ENCODE results near the gene AURKAIP1.

AURKAIP1 gene

DNA sequence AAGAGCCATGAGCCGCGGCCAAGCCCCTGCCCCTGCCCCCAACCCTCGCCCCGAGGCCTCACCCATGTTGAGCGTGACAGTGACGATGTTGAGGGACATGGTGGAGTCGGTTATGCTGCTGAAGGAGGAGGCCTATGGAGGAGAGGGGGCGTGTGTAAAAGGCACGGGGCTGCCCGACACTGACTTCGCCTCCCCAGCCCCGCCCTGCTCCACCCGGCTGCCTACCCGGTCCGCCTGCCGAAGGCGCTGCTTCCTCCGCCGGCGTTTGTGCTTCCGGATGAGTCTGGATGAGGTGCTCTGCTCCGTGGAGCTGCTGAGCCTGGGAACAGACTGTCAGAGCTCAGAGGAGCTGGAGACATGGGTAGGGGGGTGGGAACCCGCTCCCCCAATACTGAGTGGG is 34.8 kb downstream of the AURKAIP1 start:
- DNase-seq (ENCODE audit: low read depth in 2 of 2): no peak
- TF ChIP-seq, protein P1, sequence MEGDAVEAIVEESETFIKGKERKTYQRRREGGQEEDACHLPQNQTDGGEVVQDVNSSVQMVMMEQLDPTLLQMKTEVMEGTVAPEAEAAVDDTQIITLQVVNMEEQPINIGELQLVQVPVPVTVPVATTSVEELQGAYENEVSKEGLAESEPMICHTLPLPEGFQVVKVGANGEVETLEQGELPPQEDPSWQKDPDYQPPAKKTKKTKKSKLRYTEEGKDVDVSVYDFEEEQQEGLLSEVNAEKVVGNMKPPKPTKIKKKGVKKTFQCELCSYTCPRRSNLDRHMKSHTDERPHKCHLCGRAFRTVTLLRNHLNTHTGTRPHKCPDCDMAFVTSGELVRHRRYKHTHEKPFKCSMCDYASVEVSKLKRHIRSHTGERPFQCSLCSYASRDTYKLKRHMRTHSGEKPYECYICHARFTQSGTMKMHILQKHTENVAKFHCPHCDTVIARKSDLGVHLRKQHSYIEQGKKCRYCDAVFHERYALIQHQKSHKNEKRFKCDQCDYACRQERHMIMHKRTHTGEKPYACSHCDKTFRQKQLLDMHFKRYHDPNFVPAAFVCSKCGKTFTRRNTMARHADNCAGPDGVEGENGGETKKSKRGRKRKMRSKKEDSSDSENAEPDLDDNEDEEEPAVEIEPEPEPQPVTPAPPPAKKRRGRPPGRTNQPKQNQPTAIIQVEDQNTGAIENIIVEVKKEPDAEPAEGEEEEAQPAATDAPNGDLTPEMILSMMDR (IDR thresholded peaks at IDR 0.05; ENCODE audit: low read depth, low read length): no peak
- no peak overlapping the region for H3K4me3 ChIP-seq (replicated peaks in 1 of 2; ENCODE audit: low read depth in 2 of 2, low read length in 2 of 2)

DNA sequence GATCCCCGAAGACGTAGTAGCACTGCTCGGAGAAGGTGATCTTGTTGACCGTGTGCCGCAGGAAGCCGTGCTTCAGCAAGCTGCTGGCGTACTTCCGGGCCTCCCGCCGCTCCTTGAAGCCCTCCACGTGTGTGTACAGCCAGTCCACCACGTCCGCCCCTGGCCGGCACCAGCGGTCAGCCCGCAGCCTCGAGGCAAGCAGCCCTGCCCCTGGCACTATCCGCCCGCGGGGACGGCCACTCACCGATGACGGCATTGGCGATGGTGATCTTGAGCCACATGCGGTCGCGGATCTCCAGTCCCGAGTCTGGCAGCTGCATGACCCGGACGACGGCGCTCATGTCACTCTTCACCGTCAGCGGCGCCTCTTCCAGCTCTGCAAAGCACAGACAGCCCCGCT is 36.7 kb downstream of the AURKAIP1 start:
- TF ChIP-seq, protein P1 (IDR thresholded peaks at IDR 0.05; ENCODE audit: low read depth, low read length): no peak
- no peak overlapping the region for H3K4me3 ChIP-seq (replicated peaks in 1 of 2; ENCODE audit: low read depth in 2 of 2, low read length in 2 of 2)
- DNase-seq (ENCODE audit: low read depth in 2 of 2): no peak

GRCh38 chr1:1337793-1338147 is 37.2 kb downstream of the AURKAIP1 start:
- DNase-seq (ENCODE audit: low read depth in 2 of 2): no peak
- no peak overlapping the region for H3K4me3 ChIP-seq (replicated peaks in 1 of 2; ENCODE audit: low read depth in 2 of 2, low read length in 2 of 2)
- TF ChIP-seq, protein P1 (IDR thresholded peaks at IDR 0.05; ENCODE audit: low read depth, low read length): no peak

- TF ChIP-seq, protein P1 (IDR thresholded peaks at IDR 0.05; ENCODE audit: low read depth, low read length): no peak
- H3K4me3 ChIP-seq (replicated peaks in 1 of 2; ENCODE audit: low read depth in 2 of 2, low read length in 2 of 2): no peak overlapping the region
- DNase-seq (ENCODE audit: low read depth in 2 of 2): no peak
Observed at GRCh38 chr1:1336931-1337792, 37.8 kb downstream of the AURKAIP1 start.

DNA sequence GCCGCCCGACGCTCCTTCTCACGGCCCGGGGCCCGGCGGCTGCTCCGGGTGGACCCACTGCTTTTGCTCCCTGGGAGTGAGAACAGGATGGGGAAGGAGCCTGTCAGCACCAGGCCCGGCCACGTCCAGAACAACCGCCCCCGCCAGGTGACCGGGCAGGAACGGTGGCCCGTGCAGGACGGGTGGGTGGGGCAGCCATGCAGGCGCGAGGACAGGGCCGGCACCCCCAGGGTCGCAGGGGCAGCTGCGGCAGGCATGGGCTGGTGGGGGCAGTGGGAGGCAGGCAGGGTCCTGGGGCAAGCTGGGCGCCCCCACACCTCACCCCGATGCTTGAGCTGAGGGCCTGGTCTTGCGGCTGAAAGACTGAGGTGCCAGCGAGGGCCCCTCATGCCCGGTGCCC is 38.6 kb downstream of the AURKAIP1 start:
- TF ChIP-seq, protein P1 (IDR thresholded peaks at IDR 0.05; ENCODE audit: low read depth, low read length): no peak
- DNase-seq (ENCODE audit: low read depth in 2 of 2): no peak
- no peak overlapping the region for H3K4me3 ChIP-seq (replicated peaks in 1 of 2; ENCODE audit: low read depth in 2 of 2, low read length in 2 of 2)

DNA sequence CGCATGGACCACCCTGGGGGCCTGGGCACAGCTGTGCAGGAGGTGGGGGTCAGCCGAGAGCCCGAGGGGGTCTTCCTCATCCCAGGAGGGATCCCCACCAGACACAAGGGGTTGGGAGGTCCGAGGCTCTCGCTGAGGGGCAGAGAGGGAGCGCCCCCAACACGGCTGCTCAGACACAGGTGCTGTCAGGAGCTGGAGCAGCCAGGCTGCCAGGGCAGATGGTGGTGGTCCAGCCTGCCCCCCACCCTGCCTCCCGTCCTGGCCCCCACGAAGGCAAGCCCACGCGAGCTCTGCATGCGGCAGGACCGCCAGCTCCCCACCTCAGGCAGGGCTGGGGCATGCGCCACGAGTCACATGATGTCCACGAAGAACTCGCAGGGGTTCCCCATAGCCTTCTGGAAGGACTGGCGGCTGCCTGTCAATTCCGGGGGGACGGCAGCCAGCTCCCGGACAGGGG is 39.2 kb downstream of the AURKAIP1 start:
- TF ChIP-seq, protein P1 (IDR thresholded peaks at IDR 0.05; ENCODE audit: low read depth, low read length): no peak
- H3K4me3 ChIP-seq (replicated peaks in 1 of 2; ENCODE audit: low read depth in 2 of 2, low read length in 2 of 2): no peak overlapping the region
- DNase-seq (ENCODE audit: low read depth in 2 of 2): no peak
